ENCODE data around the gene GOLIM4.
"Not testable (repeated sequence)": the region's sequence is repeated elsewhere in the genome, so short reads cannot be mapped to it uniquely, and the experiment has no call there.

The GOLIM4 gene, protein sequence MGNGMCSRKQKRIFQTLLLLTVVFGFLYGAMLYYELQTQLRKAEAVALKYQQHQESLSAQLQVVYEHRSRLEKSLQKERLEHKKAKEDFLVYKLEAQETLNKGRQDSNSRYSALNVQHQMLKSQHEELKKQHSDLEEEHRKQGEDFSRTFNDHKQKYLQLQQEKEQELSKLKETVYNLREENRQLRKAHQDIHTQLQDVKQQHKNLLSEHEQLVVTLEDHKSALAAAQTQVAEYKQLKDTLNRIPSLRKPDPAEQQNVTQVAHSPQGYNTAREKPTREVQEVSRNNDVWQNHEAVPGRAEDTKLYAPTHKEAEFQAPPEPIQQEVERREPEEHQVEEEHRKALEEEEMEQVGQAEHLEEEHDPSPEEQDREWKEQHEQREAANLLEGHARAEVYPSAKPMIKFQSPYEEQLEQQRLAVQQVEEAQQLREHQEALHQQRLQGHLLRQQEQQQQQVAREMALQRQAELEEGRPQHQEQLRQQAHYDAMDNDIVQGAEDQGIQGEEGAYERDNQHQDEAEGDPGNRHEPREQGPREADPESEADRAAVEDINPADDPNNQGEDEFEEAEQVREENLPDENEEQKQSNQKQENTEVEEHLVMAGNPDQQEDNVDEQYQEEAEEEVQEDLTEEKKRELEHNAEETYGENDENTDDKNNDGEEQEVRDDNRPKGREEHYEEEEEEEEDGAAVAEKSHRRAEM

DNA sequence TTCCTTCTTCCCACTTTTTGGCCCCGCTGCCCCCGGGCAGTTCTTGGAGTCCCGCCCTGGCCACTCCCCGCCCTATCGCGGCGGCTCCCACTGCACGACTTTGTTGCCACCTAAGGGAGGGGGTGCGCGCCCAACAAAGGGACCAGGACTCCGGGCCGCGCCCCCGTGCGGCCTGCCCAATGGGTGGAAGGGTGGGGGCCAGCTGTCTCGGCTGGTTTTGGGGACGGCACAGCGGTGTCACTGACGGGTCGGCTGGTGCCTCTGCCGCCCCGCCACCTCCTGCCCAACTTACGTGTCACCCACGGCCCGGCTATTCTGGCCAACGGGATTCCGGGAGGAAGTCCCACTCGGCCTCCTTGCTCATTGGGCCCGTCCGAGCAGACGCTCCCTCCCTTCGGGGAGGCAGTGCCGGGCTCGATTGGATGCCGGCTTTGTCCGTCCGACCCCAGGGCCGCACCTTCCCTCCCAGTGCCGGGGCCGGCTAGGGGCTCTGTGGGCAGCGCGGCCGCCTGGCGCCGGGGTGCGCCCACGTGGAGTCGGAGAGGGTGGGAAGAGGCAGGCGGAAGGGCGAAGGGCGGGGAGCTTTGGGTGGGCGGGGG is at the start of gene GOLIM4:
Gene GOLIM4, minus strand, starts transcription at position 314 of the 599 bp plus-strand sequence. CDS start 639 bp downstream, outside the sequence.
- DNase-seq (ENCODE audit: low read depth in 2 of 2): peak; percentile 91 to 92

DNA sequence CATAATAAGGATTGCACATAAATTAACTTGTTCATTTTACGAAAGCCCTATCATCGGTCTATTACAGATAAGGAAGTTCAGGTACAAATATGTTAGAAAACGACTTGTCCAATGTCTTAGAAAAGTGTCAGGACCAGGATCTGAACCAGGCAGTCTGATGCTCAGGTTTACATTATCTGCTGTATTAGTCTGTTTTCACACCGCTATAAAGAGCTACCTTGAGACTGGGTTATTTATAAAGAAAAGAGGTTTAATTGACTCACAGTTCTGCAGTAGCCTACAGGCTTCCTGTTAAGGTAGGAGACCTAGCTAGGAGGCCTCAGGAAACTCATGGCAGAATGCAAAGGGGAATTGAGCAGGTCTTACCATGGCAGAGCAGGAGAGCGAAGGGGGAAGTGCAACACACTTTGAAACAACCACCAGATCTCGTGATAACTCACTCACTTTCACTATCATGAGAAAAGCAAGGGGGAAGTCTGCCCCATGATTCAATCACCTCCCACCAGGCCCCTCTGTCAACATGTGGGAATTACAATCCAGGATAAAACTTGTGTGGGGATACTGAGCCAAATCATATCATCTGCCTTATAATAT is 45.8 kb upstream of the GOLIM4 start:
- no peak for DNase-seq (ENCODE audit: low read depth in 2 of 2)

DNA sequence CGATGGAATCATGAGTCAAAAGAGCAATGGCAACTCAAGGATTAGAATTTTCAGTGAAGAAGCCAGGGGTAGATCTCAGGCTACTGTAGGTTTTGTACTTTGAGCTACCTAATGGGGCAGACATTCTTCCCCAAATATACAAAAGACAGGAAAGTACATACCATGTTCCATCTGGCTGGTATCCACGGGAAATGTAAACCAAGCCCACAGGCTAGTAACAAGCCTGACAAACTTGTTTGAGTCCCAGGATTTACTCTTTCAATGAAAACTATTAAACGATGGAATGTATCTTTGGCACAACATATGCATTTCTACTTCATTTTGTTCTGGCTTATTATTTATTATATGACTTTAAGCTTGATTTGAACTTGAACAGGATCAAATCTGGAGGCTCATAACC is 44.2 kb upstream of the GOLIM4 start:
- no peak for DNase-seq (ENCODE audit: low read depth in 2 of 2)

DNA sequence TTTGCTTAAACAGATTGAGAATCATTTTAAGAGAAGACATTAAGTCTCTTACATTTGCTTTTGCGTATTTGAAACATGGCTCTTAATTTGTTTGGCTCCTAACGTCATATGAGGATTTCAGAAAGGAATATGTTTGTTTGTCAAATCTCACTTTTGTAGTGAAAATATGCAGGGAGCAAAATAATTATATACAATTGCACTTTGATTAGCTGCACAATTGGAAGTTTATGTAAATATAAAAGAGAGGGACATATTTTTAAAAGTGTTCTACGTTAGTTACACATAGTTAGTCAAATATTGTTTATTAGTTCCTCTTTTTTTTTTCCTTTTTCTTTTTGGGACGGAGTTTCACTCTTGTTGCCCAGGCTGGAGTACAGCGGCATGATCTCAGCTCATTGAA is 42.7 kb upstream of the GOLIM4 start:
- DNase-seq (ENCODE audit: low read depth in 2 of 2): no peak

DNA sequence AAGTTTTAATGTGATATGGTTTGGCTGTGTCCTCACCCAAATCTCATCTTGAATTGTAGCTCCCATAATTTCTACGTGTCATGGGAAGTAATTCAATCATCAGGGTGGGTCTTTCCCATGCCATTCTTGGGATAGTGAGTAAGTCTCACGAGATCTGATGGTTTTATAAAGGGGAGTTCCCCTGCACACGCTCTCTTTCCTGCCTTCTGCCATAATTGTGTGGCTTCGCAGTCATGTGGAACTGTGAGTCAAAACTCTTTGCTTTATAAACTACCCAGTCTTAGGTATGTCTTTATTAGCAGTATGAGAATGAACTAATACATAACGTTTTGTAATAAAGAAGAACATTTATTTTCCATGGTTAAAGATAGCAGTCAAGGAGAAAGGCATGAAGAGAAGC is 39.2 kb upstream of the GOLIM4 start:
- DNase-seq (ENCODE audit: low read depth in 2 of 2): no peak

DNA sequence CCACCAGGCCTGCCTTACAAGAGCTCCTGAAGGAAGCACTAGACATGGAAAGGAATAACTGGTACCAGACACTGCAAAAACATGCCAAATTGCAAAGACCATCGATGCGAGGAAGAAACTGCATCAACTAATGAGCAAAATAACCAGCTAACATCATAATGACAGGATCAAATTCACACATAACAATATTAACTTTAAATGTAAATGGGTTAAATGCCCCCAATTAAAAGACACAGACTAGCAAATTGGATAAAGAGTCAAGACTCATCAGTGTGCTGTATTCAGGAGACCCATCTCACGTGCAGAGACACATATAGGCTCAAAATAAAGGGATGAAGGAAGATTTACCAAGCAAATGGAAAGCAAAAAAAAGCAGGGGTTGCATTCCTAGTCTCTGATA is 34.5 kb upstream of the GOLIM4 start:
- not testable (repeated sequence) for DNase-seq (ENCODE audit: low read depth in 2 of 2)

DNA sequence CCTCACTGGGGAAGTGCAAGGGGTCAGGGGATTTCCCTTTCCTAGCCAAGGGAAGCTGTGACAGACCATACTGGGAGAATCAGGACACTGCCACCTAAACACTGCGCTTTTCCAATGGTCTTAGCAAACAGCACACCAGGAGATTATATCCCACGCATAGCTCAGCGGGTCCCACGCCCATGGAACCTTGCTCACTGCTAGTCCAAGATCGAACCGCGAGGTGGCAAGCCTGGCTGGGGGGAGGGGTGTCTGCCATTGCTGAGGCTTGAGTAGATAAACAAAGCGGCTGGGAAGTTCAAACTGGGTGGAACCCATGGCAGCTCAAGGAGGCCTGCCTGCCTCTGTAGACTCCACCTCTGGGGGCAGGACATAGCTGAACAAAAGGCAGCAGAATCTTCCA is 32.7 kb upstream of the GOLIM4 start:
- not testable (repeated sequence) for DNase-seq (ENCODE audit: low read depth in 2 of 2)

DNA sequence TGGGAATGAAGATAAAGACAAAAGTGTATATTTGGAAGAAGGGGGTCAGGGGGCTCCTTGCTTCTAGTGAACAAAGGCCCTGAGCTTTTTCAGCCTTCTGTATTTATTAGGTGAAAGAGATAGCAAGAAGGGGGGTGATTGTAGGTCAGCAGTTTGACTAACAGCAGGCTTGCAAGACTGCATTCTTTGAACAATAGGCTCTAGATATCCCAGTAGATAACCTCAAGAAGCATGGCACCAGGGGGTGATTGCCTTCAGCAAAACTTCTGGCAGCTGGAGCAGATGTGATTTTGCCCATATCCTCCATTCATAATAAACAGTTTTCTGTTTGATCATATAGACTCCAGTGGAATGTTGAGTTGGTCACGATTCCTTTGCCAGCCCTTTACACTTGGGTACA is 31.7 kb upstream of the GOLIM4 start:
- no peak for DNase-seq (ENCODE audit: low read depth in 2 of 2)

DNA sequence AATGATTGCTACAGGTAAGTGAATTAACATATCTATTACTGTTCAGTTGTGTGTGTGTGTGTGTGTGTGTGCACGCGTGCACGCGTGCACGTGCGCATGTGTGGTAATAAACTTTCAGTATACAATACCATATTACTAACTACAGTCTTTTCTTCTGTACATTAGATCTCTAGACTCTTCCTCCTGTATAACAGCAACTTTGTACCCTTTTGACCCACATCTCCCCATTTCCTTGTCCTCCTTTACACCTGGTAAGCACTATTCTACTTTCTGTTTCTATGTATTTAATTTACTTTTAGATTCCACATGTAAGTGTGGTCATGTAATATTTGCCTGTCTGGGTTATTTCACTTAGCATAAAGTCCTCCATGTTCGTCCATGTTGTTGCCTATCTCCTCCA is 29.1 kb upstream of the GOLIM4 start:
- DNase-seq (ENCODE audit: low read depth in 2 of 2): no peak

DNA sequence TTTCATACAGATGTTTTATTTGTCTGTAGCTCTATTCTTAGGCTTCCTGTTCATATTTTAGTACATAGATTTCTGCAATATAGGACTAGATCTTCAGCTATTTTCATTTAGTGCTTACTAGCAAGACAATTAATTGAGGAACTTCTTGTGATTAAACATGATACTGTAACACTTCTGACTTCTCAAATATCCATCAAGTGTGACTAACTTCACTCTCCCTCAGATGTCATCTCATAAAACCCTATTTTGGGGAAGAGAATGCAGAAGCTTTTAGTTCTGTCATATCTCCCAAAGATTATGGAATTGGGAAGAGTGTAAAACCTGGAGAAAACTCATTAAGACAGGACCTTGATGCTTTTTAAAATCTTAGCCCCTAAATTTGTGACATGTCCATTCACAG is 28.6 kb upstream of the GOLIM4 start:
- DNase-seq (ENCODE audit: low read depth in 2 of 2): no peak

DNA sequence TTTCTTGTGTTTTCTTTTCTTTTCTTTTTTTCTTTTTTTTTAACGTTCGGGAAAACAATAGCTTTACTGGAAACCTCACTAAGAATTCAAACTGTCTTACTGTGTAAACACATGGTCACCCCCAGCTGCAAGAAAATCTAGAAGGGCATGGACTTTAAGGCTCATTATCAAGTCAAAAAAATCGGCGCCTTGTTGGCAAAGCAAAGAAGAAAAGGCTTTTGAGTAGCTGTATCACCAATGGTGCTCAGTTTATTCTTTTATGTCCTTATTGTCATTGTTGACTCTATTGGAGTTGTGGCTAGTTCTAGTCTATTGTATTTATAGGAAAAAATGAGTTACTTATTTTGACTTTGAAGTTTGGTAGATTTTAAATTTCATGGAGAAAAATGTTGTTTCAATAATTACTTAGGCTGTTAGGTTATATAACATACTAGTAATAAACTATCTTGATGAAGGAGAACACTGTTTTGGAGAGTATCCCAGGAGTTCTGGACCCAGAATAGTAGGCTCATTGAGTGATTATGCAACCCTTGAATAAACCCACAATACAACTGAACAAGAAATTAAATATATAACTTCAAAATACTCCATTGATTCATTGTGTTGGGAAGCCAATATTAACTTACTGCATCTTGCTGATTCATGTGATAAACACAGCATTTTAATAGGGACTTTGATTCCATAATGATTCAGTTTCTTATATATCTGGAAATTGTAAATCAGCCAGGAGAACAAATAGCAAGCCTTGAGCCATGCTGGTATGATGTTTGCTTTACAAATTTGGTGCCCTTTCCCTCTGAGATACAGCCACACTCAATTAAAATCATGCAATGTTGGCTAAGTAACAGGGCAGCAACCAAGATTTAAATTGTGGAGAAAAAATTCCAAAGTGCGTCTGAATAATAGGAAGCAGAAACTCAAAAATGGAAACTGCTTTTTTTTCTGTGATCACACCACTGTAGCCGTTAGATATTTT is 27.8 kb upstream of the GOLIM4 start:
- no peak for DNase-seq (ENCODE audit: low read depth in 2 of 2)

DNA sequence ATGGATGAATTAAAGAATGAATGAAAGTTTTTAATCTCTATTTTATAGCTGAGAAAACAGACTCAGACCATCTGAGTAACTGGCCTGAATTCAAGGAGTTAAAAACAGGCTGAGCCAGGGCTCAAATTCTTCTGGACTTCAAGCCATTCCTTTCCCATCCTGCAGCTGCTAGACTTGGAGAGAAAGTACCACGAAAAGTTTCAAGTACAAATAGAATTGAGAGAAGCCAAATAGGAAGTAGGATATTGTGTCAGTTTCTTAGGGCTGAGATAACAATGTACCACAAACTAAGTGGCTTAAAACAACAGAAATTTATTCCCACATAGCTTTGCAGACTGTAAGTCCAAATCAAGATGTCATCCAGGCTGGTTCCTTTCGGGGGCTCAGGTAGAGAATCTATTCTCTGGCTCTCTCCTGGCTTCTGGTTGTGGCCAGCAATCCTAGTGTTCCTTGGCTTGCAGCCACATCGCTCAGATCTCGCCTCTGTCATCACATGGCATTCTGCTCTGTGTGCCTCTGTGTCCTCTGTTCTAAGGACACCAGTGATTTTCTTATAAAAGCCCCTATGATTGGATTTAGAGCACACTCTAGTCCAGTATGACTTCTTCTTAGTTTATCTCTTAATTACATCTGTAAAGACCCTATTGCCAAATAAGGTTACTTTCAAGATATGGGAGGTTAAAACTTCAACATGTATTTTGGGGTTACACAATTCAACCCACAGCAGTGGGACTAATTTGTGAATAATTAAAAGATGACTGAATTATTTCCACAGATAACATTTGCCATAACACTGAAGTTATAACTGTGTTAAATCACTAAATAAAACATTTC is 25.7 kb upstream of the GOLIM4 start:
- DNase-seq (ENCODE audit: low read depth in 2 of 2): no peak

DNA sequence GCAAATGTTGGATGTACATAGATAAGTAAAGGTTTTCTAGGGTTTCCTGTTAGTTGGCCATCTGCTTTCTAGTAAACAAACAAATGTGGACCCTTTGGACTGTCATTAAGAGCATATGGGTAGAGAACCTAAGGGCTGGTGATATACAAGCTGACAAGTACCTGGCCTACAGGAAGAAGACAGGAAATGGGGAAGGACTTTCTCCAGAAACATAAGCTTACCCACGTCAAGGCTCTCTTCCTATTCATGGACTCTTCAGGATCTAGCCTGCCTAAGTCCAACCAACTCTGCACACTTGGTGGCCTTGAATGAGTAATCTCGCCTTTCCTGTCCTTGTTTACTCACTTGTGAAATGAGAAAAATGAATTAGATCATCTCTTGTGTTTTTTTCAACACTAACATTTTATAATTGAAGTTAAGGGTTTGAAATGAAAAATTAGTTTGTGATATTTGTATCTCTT is 22.2 kb upstream of the GOLIM4 start:
- DNase-seq (ENCODE audit: low read depth in 2 of 2): no peak

DNA sequence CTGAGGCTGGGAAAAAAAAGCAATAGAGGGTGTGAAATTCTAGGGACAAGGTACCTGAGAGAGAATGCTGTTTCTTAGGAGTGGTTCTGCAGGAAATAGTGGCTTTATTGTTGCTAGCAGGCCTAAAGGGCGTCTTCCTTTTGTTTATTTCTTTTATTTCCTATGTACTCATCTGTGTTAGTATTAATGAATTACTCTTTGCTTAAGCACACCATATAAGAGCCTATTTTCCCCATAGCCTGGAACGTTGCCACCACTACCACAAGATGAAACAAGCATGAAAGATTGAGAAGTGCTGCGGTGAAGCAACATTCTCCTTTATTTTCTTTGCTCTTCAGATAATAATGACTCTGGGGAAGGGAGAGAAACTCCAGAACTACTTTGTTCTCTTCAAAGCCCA is 21.3 kb upstream of the GOLIM4 start:
- no peak for DNase-seq (ENCODE audit: low read depth in 2 of 2)

DNA sequence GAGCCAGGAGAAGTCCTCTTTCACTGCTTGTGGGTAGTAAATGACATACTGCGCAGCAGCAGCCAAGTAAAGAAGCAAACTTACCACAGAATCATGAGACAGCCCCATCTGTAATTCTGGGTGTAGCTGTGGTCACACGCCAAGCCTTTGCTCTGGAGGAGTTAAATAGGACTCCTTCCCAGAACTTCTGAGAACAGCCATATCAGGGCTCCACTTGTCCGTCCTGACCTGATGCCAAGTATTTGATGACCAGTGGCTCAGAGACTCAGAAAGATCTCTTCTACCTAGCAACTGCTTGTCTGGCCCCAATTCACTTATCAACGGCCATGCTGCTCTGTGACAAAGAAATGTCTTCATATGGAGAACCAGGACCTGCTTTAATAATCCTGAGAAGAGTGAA is 20.6 kb upstream of the GOLIM4 start:
- DNase-seq (ENCODE audit: low read depth in 2 of 2): no peak

DNA sequence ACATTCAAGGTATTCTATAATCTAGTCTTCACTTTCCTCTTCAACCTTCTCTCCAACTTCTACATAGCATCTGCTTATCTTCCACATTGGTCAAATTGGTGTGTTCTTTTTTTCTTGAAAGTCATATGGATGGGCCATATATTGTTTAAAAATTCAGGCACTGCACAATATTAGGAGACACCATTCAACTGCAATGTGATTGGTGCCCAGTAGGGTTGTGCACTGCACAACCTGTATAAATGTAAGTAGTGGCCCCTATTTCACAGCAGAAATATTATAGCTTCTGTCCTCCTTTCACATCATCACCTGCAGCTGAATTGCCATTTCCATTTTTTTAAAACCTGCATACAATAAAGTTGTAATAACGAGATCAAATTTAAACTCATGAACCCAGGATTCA is 18.1 kb upstream of the GOLIM4 start:
- no peak for DNase-seq (ENCODE audit: low read depth in 2 of 2)

DNA sequence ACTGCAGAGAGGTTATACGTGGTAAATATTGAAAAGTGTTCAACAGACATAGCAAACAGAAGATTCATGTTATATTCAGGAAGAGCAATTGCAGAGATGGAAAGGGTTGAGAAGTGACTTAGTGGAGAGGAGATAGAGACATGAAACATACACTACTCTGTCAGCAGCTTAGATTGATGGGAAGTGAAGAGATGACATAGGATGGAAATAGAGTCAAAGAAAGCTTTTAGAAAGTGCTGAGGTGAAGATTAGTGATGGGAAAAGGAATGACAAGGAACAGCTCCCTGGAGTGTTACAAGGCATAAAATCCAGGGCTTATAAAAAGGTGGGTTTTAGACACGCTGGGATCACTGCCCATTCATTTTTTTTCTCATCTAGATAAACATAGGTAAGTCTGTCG is 17.2 kb upstream of the GOLIM4 start:
- DNase-seq (ENCODE audit: low read depth in 2 of 2): no peak

DNA sequence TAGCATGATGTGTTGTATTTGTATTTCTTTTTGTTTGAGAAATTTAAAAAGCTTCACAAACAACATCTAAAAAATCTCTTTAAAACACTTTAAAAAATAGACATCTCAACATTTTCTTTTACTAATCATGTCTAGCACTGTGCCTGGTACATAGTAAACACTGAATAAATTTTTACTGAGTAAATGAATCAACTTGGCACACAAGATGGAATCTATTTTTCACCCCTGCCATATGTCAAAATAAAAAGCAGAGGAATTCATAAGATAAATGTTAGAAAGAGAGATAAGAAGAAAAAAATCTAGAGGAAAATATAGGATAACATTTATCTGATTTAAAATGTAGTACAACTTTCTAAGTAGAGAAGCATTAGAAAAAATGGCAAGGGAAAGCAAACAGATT is 8.6 kb upstream of the GOLIM4 start:
- DNase-seq (ENCODE audit: low read depth in 2 of 2): no peak

DNA sequence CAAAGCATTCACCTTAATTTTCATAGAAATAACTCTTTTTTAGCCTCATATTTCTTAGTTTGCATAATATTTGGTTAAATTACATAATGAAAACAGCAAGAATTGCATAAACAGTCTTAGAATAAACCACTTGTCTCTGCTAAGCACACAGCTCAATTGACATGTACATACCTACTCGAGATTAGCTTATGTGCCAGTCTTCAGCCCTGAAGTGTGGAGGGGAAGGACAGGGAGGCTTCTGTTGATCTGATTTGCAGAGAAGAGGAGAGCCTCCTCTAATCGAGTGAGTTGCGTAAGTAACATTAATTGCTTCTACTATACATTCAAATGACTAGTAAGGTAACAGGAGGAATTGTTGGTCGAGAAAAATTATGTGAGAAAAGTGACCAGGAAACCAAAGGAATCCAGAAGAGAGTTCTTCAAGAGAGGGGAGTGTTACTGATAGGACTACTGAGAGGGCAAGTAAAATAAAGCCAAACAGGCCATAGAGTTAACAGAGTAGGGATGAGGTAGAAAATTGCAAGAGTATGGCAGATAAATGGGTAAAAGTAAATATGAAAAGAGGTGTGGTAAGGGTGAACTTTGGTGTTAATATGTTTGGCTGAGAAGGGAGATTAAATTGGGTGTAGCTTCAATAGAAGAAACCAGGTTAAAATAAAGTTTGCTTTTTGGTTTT is 7.1 kb upstream of the GOLIM4 start:
- no peak for DNase-seq (ENCODE audit: low read depth in 2 of 2)

Measured in fibroblast of skin of left quadriceps (primary cell).